Ishikawa (cell line): ENCODE results near the gene ADAR.

Experiments used
- CREB1 ChIP-seq: IDR thresholded peaks from 2 replicates; pipeline ENCODE4 v1.6.1; 2012; ENCODE audit warnings: low read depth
- EGR1 ChIP-seq: IDR thresholded peaks from 2 replicates; pipeline ENCODE4 v1.6.1; 2012
- EP300 ChIP-seq: IDR thresholded peaks from 2 replicates; pipeline ENCODE4 v1.6.1; 2012; ENCODE audit warnings: borderline replicate concordance
- FOXM1 ChIP-seq: IDR thresholded peaks from 2 replicates; pipeline ENCODE4 v1.6.1; 2012; ENCODE audit warnings: low read depth, borderline replicate concordance
- TAF1 ChIP-seq: IDR thresholded peaks from 2 replicates; pipeline ENCODE4 v1.6.1; 2012; ENCODE audit warnings: low read depth, mild to moderate bottlenecking
- TCF12 ChIP-seq: IDR thresholded peaks from 2 replicates; pipeline ENCODE4 v1.6.1; 2012; ENCODE audit warnings: low read depth
- ZBTB7A ChIP-seq: IDR thresholded peaks from 2 replicates; pipeline ENCODE4 v1.6.1; 2012; ENCODE audit warnings: low read depth
- TF ChIP-seq, protein P1 (sequence below): IDR thresholded peaks from 2 replicates; pipeline ENCODE4 v1.6.1; 2012
- TF ChIP-seq, protein P2 (sequence below): IDR thresholded peaks from 2 replicates; pipeline ENCODE4 v1.6.1; 2012; ENCODE audit warnings: low read depth, mild to moderate bottlenecking

DNA sequence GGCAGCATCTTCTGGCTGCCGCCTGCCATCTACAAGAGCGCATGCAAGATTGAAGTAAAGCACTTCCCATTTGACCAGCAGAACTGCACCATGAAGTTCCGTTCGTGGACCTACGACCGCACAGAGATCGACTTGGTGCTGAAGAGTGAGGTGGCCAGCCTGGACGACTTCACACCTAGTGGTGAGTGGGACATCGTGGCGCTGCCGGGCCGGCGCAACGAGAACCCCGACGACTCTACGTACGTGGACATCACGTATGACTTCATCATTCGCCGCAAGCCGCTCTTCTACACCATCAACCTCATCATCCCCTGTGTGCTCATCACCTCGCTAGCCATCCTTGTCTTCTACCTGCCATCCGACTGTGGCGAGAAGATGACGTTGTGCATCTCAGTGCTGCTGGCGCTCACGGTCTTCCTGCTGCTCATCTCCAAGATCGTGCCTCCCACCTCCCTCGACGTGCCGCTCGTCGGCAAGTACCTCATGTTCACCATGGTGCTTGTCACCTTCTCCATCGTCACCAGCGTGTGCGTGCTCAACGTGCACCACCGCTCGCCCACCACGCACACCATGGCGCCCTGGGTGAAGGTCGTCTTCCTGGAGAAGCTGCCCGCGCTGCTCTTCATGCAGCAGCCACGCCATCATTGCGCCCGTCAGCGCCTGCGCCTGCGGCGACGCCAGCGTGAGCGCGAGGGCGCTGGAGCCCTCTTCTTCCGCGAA, 36.6 kb downstream of the ADAR start:
- no peak for TF ChIP-seq EGR1
- TF ChIP-seq CREB1, result no peak
- no peak for TF ChIP-seq FOXM1
- no peak for TF ChIP-seq TCF12
- TF ChIP-seq, protein P1, sequence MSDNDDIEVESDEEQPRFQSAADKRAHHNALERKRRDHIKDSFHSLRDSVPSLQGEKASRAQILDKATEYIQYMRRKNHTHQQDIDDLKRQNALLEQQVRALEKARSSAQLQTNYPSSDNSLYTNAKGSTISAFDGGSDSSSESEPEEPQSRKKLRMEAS, result no peak
- no peak for TF ChIP-seq ZBTB7A
- TF ChIP-seq, protein P2, sequence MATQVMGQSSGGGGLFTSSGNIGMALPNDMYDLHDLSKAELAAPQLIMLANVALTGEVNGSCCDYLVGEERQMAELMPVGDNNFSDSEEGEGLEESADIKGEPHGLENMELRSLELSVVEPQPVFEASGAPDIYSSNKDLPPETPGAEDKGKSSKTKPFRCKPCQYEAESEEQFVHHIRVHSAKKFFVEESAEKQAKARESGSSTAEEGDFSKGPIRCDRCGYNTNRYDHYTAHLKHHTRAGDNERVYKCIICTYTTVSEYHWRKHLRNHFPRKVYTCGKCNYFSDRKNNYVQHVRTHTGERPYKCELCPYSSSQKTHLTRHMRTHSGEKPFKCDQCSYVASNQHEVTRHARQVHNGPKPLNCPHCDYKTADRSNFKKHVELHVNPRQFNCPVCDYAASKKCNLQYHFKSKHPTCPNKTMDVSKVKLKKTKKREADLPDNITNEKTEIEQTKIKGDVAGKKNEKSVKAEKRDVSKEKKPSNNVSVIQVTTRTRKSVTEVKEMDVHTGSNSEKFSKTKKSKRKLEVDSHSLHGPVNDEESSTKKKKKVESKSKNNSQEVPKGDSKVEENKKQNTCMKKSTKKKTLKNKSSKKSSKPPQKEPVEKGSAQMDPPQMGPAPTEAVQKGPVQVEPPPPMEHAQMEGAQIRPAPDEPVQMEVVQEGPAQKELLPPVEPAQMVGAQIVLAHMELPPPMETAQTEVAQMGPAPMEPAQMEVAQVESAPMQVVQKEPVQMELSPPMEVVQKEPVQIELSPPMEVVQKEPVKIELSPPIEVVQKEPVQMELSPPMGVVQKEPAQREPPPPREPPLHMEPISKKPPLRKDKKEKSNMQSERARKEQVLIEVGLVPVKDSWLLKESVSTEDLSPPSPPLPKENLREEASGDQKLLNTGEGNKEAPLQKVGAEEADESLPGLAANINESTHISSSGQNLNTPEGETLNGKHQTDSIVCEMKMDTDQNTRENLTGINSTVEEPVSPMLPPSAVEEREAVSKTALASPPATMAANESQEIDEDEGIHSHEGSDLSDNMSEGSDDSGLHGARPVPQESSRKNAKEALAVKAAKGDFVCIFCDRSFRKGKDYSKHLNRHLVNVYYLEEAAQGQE, result no peak
- no peak for TF ChIP-seq TAF1
- TF ChIP-seq EP300, result no peak
